Stomach (tissue), 9 donors: ENCODE data around the gene MCM8. TPM values are rescaled to one million over a fixed set of nuclear protein-coding genes. Genes with fewer than 3 reads are reported as not detected.

Source experiments
- DNase-seq, 2 donors: peaks; one replicate each; pipeline versions ENCODE4 v3.0.0 to v3.0.0-alpha.2; 2013 to 2019
- H3K27ac ChIP-seq, 5 donors: fragments of 200-600 bp in 4 of 5; sonication (generic) in 4 of 5; one replicate each; pipeline ENCODE4 v1.5.1; 2013 to 2019; ENCODE audit warnings: mild to moderate bottlenecking in 1 of 5, moderate library complexity in 1 of 5
- H3K27me3 ChIP-seq, 3 donors: fragments of 200-600 bp; sonication (generic); one replicate each; pipeline ENCODE4 v1.5.1; 2017 to 2019; ENCODE audit warnings: mixed run types in 1 of 3
- H3K36me3 ChIP-seq, 4 donors: fragments of 200-600 bp; sonication (generic); 1 replicate in 3 of 4; 2 replicates in 1 of 4; pipeline ENCODE4 v1.5.1; 2016 to 2019
- H3K4me1 ChIP-seq, 4 donors: fragments of 200-600 bp; sonication (generic); one replicate each; pipeline ENCODE4 v1.5.1; 2016 to 2019
- H3K4me3 ChIP-seq, 4 donors: fragments of 200-600 bp; sonication (generic) in 3 of 4; one replicate each; pipeline ENCODE4 v1.5.1; 2016 to 2019; ENCODE audit warnings: mild to moderate bottlenecking in 1 of 4
- H3K9me3 ChIP-seq, 4 donors: fragments of 200-600 bp; sonication (generic); one replicate each; pipeline ENCODE4 v1.5.1; 2016 to 2019
- CTCF ChIP-seq, 7 experiments: fragments of 450-650 bp in 4 of 7; fragments of 200-600 bp in 3 of 7; sonication (generic) in 3 of 7; IDR thresholded peaks; one replicate each; pipeline ENCODE4 v1.5.1; 2016 to 2019; ENCODE audit warnings: antibody characterized with exemption in 7 of 7, control low read depth in 2 of 7, mild to moderate bottlenecking in 1 of 7
- EP300 ChIP-seq: sonication (generic); formaldehyde crosslinking; IDR thresholded peaks from one replicate; pipeline ENCODE4 v1.6.1; 2017; ENCODE audit warnings: antibody characterized with exemption
- POLR2A ChIP-seq, 4 donors: fragments of 450-650 bp; IDR thresholded peaks; one replicate each; pipeline ENCODE4 v1.6.1; 2016; ENCODE audit warnings: antibody characterized with exemption in 4 of 4, control low read depth in 2 of 4, mild to moderate bottlenecking in 1 of 4, moderate library complexity in 1 of 4
- POLR2AphosphoS5 ChIP-seq, 3 donors: sonication (generic); formaldehyde crosslinking; IDR thresholded peaks; one replicate each; pipeline ENCODE4 v1.6.1; 2016; ENCODE audit warnings: antibody characterized with exemption in 3 of 3
- WGBS, 5 donors: extraction: QIAGEN DNeasy Blood & Tissue Kit in 3 of 5; methylation state at CpG; one replicate each; pipeline versions ENCODE4 v1.1.5 to v1.1.7; 2013 to 2018; 5-methylcytosine and 5-hydroxymethylcytosine counted together
- intact Hi-C: fragments of 100-400 bp; cut with DNase I; formaldehyde crosslinking; loops from one replicate; pipeline ENCODE4 v1.15.1; 2023; ENCODE audit warnings: low total_unique reads
- polyA plus RNA-seq, 3 donors: library from polyadenylated mRNA; stranded (reverse); fragments of 200-250 nt; gene quantifications; one replicate each; pipeline ENCODE4 v1.2.3, GENCODE V29; 2013
- total RNA-seq, 5 donors: library from RNA; depleted of rRNA; stranded (reverse); fragments of >200 nt; gene quantifications; one replicate each; pipeline versions ENCODE4 v1.1.0 to v1.2.3, GENCODE V29; 2014 to 2016
- donor health status: healthy with polysubstance abuse.
- donor health status: Bipolar disorder and iron deficiency.
- donor health status: healthy.

Gene MCM8
- total and polyA plus RNA-seq, 8 donors, result 2.1 to 39.3 (median 3.6) TPM

- Histone ChIP-seq H3K27me3 (peaks cover 0 to 65% (median 16%) of the 10 kb centered on the region in 3 donors), H3K4me1 (peaks cover 0 to 11% (median 8%) of the 10 kb centered on the region in 4 donors), H3K36me3 (no peaks in the 10 kb centered on the region), H3K9me3 (no peaks in the 10 kb centered on the region), H3K4me3 (no peak overlapping the region), H3K27ac (no peak overlapping the region)
- 74 to 94% (median 85%) methylated on average over 2 of the region's 2 CpGs for WGBS, 5 donors
- no peak for TF ChIP-seq POLR2AphosphoS5 (IDR thresholded peaks at IDR 0.05)
- TF ChIP-seq POLR2A (IDR thresholded peaks at IDR 0.05), result no peak
- TF ChIP-seq EP300, result no peak
- no peak for TF ChIP-seq CTCF (IDR thresholded peaks at IDR 0.05)
- DNase-seq, result no peak
- intact Hi-C loops, result no loop called here
Observed at GRCh38 chr20:5913166-5913565, 37.3 kb upstream of the MCM8 start.

DNA sequence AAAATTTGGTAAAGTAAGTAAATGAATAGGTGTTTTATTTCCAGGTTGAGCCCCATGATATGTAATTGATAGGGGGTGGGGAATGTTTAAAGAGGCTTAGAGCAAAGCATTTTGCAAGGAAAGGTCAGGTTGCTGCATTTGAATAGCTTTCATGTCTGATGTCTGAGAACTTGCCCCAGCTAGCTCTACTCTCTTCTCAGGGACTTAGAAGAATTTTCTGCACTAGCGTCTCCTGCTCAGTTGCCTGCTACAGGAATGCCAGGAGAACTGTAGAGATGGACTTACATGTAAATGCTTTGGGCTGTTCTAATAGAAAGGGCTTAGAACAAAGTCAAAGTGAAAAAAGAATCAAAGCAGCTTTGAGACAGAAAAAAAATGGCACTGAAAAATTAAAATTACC, 35.6 kb upstream of the MCM8 start:
- peaks cover 0 to 51% (median 15%) of the 10 kb centered on the region in 3 donors for H3K27me3 ChIP-seq
- no peak for DNase-seq
- H3K9me3 ChIP-seq, result no peaks in the 10 kb centered on the region
- peaks cover 0 to 11% (median 8%) of the 10 kb centered on the region in 4 donors for H3K4me1 ChIP-seq
- no peaks in the 10 kb centered on the region for H3K36me3 ChIP-seq
- no peak overlapping the region for H3K4me3 ChIP-seq
- 0 to 14% (median 0%) methylated on average over 1 of the region's 1 CpG for WGBS, 5 donors
- intact Hi-C loops, result no loop called here
- TF ChIP-seq POLR2A (IDR thresholded peaks at IDR 0.05) (no peak), POLR2AphosphoS5 (IDR thresholded peaks at IDR 0.05) (no peak), CTCF (IDR thresholded peaks at IDR 0.05) (no peak), EP300 (no peak)
- H3K27ac ChIP-seq, result no peak overlapping the region

DNA sequence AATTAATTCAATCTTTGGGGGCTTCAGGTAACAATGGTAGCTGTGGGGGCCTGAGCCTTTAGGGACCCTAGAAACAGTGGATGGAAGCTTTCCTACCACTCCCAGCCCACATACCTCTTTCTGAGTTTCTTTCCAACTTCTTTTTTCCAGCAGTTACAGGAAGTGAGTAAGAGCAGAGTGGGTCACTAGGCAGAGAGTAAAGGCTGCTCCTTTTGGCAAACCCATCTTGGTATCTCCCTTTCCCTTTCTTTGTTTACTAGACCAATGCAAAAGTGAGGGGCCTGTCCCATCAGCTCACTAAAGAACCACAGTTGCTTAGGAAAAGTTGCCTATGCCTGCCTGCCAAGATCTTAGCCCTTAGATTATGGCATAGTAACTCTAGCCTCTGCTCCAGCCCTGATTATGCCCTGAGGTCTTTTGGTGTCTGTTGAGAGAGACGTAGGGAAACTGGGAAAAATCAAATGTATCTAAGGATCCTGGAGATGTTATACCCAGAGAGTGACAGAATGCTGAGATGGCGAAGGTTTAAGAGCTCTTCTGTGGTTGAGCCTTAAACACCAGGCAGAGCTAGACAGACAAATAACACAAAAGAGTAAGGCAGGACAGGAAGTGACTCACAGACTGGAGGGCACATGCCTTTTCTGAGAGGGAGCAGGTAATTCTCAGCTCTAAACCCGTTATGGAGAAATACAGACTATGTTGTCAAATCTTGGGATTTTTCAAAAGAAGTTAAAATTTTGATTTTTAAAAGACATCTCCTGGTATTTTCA, 31.4 kb upstream of the MCM8 start:
- no peak for TF ChIP-seq POLR2A (IDR thresholded peaks at IDR 0.05)
- TF ChIP-seq EP300, result no peak
- no peak for TF ChIP-seq CTCF (IDR thresholded peaks at IDR 0.05)
- TF ChIP-seq POLR2AphosphoS5 (IDR thresholded peaks at IDR 0.05), result no peak
- Histone ChIP-seq H3K4me1 (no peaks in the 10 kb centered on the region), H3K27me3 (peaks cover 0 to 22% (median 0%) of the 10 kb centered on the region in 3 donors), H3K9me3 (no peaks in the 10 kb centered on the region), H3K4me3 (no peak overlapping the region), H3K27ac (no peak overlapping the region), H3K36me3 (no peaks in the 10 kb centered on the region)
- WGBS, 5 donors, result 34 to 47% (median 40%) methylated on average over 3 of the region's 3 CpGs
- DNase-seq, result no peak
- intact Hi-C loops, result no loop called here

DNA sequence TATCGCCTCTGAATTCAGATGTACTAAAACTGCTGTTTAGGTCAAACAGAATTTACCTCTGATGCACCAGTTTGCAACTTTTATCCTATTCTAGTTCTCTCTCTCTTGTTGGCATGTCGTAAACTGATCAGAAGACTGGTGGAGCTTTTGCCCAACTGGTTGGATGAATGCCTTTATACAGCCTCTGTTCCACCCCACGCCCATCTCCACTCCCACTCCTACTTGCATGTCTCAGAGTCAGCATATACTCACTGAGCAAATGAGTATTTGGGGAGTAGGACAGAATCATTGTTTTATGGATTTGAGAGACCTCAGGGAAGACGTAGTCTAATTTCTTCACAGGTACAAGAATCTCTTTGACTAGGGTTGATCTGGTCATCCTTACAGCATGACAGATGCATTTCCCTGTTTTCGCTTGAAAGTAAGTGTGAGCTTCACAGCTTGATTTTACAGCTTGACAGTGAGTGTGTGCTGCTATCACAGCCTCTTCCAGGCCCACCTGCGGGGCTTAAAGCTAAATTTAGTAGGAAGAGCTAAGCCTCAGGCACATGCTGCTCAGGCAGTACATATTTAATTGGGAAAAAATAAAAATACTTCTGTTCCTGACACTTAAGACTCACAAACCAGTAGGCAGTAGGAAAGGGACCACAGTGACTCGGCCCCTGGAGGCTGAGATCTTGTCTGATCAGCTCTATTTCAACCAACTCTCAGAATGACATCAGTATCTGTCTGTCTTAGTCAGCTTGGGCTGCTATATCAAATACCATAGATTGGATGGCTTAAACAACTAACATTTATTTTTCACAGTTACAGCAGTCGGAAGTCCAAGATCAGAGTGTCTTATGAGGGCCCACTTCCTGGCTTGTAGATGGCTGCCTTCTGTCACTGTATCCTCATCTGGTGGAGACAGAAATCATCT, 30.6 kb upstream of the MCM8 start:
- intact Hi-C loops, result no loop called here
- 65 to 73% (median 71%) methylated on average over 8 of the region's 8 CpGs for WGBS, 5 donors
- Histone ChIP-seq H3K27me3 (peaks cover 0 to 17% (median 0%) of the 10 kb centered on the region in 3 donors), H3K36me3 (no peaks in the 10 kb centered on the region), H3K27ac (no peak overlapping the region), H3K4me1 (no peaks in the 10 kb centered on the region), H3K4me3 (no peak overlapping the region), H3K9me3 (no peaks in the 10 kb centered on the region)
- no peak for DNase-seq
- no peak for TF ChIP-seq POLR2A (IDR thresholded peaks at IDR 0.05)
